GM21528 (cell line): ENCODE measurements around the gene FOXK2.

Experiments
- ATAC-seq: cut with Tn5 transposase; IDR thresholded peaks from one replicate; pipeline ENCODE4 v1.9.1; 2021; ENCODE audit warnings: mild to moderate bottlenecking, moderate library complexity; ENCODE audit not compliant: unreplicated experiment, low FRiP score

Gene FOXK2

DNA sequence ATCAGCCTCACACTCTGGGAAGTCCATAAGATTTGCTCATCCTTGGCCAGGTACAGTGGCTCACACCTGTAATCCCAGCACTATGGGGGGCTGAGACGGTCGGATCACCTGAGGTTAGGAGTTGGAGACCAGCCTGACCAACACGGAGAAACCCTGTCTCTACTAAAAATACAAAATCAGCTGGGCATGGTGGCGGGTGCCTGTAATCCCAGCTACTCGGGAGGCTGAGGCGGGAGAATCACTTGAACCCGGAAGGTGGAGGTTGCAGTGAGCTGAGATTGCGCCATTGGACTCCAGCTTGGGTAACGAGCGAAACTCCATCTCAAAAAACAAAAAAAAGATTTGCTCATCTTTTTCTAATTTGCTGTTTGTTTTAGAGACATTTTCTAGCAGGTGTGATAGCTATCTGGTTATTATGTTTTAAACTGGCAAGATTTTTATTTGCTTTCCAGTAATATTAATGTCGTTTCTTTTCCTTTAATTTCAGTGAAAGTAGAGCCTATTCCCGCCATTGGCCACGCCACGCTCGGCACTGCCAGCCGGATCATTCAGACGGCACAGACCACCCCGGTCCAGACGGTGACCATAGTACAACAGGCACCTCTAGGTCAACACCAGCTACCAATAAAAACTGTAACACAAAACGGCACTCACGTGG is 67.2 kb downstream of the FOXK2 start:
- ATAC-seq: no peak

DNA sequence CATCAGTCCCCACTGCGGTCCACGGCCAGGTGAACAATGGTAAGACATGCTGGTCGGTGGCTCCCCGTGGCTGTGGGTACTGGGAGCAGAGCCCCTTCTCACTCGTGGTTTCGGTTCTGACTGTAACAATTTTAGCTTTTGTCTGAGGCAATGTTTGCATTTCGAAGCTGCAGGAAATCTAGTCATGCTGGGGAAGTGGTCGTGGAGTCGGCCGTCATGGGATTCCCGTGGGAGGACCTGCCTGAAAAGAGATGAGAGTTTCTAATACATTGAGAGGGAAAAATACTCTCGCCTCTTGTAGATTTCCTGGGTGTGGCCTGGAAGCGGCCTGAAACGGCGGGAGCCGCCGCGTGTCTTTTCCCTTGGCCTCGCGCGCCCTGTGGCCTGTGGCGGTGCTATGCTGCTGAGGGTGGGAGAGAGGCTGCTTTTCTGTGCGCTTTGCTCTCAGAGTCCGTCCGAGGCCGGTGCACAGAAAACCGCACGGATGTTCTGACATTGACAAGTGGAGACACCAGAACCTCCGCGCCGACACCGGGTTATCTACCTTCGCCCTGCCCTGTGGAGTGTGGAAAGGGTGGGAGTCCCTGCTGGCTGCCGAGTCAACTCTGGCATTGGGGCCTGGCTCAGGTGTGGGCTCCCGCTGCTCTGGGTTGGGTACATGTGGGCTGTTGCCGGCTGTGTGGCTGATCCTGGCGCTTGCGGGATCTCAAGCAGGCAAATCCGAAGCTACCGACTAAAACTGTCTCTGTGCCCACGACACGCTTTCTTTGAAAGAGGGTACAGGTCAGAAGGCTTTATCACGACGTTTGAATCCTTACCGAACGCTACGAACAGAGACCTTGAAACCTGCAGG is 67.9 kb downstream of the FOXK2 start:
- no peak for ATAC-seq

DNA sequence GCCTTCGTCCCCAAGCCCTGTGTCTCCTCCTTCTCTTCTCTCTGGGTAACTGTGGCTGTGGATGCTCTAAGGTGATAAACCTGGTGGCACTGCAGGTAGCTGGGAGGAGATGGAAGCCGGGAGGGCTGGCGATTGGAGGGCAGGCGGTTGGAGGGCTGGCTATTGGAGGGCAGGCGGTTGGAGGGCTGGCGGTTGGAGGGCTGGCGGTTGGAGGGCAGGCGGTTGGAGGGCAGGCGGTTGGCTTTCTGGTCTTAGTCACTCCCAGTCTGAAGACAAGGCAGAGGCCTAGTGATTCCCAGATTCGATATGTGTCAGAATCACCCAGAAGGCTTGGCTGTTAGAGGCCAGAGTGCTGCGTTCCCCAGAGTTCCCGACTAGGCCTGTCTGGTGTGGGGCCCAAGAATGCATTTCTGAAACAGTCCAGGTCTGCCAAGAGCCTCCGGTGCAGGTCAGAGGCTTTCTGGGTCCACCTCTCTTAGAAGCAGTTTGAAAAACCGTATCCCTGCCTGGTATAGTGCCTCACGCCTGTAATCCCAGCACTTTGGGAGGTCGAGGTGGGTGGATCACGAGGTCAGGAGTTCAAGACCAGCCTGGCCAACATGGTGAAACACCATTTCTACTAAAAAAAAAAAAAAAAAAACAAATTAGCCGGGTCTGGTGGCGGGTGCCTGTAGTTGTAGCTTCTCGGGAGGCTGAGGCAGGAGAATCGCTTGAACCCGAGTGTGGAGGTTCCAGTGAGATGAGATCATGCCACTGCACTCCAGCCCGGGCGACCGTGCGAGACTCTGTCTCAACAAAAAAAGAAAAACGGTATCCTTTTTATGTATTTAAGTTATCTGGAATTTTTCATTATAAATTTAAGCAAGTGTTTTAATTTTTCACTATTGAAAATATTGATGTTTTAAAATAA is 69.0 kb downstream of the FOXK2 start:
- no peak for ATAC-seq

DNA sequence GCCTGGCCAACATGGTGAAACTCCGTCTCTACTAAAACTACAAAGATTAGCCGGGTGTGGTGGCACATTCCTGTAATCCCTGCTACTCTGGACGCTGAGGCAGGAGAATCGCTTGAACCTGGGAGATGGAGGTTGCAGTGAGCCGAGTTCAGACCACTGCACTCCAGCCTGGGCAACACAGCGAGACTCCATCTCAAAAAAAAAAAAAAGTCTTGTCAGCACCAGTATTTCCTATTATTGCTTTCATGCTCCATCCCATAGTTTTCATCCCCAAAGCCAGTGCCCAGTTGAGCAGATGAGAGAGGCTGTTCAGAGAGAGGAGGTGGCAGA is 70.3 kb downstream of the FOXK2 start:
- ATAC-seq: no peak

DNA sequence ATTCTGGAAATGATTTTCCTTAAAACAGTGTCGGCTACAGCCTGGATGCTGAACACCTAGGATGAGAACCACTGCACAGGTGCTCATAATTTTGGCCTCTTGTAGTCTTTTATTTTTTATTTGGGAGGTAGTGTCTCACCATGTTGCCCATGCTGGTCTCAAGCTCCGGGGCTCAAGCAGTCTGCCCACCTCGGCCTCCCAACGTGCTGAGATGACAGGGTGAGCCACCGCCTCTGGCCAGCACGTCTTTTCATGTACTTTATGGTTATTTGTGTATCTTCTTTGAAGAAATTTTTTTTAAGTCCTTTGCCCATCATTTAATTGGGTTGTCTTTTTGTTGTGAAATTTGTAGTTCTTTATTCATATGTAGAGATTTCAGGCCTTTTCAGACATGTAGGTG is 70.7 kb downstream of the FOXK2 start:
- no peak for ATAC-seq

DNA sequence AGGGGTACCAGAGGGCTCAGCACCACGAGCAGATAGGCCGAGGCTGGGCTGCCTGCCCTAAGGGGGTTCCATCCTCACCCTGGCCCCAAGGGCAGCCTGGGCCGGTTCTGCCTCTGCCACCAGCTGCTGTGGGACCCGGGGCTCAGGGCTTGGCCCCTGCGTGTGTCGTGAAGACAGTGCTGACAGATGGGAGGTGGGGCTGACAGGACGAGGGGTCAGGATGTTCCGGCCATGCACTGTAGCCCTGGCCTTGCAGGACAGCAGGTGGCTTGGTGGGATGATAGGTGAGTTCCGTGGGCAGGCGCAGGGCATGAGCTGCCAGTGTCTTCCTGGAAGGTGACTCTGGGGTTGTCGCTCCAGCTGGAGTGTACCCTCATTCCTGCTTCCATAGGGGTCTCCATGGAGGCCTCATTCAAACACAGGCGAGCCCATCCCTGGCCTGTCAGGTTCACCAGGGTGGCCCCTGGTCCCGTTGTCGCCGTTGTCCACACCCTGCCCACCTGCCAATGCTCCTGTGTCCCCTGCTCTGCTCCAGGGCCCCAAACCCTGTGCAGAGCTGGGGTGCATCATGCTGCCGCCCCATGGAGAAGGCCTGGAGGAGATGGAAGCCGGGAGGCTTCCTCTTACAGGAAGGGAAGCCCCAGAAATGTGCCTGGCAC is 71.5 kb downstream of the FOXK2 start:
- ATAC-seq: no peak

DNA sequence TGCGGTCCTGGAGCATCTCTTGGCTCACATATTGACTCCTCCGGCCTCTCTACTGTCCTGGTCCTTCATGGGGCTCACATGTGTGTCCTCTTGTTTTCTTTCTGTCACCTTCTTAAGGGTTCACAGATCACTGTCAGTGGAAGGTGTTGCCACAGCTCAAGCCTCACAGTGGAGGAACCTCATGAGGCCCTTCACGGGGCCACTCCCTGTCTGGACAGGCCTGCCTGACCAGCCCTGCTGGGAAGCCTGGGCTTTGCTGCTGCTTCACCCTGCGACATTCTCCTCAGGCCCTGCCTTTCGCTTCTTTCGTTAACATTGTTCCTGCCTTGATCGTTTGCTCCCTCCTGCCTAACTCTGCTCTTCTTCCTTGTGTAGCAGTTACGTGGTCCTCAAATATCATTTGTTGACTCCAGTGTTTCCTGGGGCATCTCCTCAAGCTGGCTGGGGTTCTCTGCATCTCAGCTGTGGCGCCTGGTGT is 72.8 kb downstream of the FOXK2 start:
- ATAC-seq: no peak

DNA sequence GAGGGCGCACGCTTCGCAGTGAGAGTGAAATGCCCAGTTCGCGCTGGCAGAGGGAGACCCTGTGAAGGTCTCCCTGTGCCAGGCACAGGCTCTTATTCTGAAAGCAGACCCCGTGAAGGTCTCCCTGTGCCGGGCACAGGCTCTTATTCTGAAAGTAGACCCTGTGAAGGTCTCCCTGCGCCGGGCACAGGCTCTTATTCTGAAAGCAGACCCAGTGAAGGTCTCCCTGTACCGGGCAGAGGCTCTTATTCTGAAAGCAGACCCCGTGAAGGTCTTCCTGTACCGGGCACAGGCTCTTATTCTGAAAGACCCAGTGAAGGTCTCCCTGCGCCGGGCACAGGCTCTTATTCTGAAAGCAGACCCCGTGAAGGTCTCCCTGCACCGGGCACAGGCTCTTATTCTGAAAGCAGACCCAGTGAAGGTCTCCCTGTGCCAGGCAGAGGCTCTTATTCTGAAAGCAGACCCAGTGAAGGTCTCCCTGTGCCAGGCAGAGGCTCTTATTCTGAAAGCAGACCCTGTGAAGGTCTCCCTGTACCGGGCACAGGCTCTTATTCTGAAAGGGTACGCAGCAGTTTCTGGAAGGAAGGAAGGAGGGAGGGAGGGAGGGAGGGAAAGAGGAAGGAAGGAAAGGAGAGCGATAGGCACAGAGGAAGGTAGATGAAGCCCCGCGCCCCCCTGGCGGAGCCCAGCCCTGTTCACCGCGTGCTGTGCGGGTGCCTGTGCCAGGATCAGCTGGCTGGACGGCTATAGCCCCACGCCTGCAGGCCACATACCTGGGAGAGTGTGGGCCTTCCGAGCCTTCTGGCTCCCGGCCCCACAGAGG is 73.4 kb downstream of the FOXK2 start:
- ATAC-seq: no peak

DNA sequence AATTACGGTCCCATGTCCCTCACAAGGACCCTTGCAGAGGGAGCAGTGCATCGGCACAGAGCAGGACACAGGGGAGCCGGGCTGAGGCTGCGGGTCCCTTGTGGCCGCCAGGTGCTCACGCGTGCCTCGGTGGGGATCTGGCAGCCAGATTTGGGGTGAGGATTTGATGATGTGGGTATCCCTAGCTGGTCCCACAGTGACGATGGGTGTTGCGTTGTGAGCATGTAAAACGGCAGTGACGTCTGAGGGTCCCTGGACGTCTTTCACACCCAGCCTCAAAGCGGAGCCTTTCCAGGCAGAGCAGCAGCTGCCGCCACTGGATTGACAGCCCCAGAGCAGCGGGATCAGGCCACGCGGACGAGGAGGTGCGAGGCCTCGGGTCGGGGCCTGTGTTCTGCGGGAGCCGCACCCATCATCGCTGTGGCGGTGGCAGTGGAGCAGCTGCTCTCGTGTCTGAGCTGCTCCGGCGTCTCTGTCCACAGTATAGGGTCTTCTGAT is 74.1 kb downstream of the FOXK2 start:
- no peak for ATAC-seq

DNA sequence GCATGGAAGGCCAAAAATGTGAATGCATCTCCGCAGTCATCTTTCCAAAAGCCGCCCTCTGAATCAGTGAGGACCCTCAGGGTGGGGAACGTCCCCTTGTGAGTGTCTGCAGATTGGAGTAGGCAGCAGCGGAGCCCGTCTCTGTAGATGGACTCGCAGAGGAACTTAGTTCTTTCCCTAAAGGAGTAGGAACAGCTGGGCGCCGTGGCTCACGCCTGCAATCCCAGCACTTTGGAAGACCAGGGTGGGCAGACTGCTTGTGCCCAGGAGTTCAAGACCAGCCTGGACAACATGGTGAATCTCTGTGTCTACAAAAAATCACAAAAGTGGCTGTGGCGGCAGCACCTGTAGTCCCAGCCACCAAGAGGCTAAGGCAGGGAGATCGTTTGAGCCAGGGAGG is 75.0 kb downstream of the FOXK2 start:
- ATAC-seq: no peak

DNA sequence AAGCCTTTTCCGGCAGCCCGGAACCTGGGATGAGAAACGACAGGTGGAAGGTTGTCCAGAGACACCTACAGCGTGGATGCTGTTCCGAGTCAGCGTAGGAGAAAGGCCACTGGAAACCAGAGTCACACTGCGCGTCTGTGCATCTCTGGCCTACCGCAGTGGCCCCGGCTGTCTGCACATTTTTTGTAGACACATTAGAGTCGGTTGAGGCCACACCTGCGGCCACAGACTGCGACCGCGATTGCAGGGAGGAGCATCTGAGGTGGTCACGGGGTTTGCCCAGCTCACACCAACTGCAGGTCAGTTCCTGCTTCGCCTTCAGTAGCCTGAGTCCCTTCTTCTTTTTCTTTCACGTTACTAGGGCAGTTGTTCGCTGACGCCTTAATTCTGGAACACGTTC is 76.4 kb downstream of the FOXK2 start:
- no peak for ATAC-seq

DNA sequence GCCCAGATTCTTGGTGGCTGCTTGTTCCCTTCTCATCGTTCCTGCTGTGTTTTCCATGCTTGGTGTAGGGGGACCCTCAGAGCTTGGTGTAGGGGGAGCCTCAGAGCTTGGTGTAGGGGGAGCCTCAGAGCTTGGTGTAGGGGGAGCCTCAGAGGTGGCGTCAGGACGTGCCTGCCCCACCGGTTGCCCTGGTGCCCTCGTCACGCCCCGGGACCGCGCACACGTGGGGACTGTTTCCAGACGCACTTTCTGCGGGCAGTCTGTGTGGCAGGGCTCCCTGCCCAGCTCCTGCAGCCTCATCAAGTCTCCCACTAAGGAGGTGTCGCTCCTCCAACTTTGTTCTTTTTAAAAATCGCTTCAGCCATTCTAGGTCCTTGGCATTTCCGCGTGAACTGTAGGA is 76.8 kb downstream of the FOXK2 start:
- no peak for ATAC-seq

DNA sequence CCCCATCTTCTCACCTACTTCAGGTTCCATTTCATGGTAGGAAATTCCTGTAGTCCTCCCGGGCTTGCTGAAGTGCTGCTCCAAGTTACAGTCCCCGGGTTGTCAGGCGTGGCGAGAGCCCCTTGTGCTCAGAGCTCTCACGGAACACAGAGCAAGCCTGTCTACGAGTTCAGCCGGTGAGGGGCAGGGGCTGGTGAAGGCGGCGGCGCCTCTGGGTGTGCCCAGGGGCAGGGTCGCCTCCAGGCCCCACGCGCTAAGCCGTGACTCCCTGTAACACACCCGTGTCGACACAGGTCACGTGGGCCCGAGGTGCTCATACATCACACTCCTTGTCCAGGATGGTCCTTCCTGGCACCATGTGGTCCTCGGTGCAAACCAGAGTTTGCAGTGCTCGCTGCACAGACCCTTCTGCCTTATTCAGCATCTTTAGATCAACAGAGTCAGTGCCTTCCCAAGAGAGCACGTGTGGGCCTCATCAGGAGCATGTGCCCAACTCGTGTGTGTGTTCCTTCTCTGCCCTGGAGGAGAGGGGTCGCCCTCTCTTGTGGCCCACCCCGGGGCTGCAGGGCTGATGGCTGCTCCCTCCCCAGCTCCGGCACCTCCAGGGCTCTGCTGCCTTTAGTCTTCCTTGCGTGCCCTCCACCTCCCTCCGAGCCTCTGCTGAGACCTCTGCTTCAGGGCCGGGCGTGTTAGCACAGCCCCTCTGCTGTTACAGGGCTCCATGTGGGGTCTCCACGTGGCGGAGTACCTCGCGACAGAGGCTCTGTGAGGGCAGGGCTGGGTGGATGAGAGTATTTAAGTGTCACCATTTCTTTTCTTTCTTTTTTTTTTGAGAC is 77.5 kb downstream of the FOXK2 start:
- ATAC-seq: no peak

DNA sequence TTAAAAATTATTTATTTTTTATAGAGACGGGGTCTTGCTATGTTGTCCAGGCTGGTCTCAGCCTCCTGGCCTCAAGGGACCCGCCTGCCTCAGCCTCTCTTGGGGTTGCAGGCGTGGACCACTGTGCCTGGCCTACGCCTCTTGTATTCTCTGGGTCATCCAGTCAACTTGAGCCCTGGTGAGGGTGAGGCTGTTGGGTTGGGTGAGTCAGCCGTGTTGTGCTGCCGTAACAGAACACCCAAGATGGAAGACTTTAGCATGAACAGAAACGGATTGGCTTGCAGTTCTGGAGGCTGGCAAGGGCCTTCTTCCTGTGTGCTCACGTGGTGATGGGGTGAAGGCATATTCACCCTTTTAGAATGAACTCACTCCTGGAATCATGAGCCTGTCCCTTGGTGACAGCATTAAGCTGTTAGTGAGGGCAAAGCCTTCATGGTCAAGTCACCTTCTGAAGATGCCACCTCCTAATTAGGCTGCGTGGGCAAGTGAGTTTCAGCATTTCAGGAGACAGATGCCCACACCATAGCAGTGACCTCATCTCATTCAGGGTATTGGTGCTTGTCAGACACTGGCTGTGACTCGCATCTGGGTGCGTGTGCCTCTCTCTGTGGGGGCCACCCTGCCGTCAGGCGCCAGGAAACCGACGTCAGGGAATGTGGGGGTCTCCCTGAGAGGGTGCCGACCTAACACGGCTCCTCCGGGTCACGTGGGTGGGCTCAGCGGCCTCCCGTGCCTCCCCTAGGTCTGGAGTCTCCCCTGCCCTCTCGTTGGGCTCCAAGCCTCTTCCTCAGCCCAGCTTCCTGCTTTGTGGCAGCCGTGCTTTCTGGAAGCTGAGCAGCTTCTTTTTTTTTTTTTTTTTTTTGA is 79.0 kb downstream of the FOXK2 start:
- ATAC-seq: no peak

DNA sequence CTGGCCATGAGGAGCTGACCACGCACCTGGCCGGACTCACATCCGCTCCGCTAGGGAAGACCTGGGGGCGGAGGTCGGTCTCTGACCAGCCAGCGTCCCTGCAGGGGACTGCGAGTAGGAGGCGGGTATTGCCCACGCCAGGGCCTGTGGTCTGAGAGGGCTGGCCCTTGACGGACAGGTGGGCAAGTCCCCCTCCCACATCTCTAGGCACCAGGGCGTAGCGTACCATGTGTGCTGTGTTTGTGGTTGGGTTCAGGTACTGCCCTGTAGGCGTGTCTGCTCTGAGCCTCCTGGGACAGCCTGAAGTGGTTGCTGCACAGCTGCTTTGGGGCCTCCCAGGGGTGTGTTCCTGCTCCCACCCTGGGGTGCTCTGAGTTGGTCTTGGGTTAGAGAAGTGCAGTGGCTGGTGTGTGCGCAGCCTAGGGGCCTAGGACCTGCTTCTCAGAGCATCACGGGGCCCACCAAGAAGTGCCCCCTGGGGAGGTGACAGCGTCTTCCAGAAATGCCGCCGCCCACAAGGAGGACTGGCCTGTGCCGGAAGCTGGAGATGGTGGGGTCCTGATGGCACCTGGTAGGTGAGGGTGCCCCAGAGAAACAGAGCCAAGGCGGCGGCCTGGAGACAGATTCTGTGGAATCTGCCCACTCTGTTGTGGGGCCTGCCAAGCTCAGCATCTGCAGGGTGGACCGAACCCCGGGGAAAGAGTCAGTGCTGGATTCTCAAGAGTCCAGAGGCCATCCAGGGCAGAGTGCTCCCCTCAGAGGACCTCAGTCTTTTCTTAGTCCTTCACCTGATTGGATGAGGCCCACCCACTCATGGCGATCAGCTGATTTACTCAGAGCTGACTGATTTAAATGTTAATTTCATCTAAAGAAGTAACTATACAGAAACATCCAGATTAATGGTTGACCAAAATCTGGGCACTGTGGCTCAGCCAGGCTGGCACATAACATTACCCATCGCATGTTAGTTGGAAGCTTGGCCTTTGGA is 80.4 kb downstream of the FOXK2 start:
- ATAC-seq: no peak

DNA sequence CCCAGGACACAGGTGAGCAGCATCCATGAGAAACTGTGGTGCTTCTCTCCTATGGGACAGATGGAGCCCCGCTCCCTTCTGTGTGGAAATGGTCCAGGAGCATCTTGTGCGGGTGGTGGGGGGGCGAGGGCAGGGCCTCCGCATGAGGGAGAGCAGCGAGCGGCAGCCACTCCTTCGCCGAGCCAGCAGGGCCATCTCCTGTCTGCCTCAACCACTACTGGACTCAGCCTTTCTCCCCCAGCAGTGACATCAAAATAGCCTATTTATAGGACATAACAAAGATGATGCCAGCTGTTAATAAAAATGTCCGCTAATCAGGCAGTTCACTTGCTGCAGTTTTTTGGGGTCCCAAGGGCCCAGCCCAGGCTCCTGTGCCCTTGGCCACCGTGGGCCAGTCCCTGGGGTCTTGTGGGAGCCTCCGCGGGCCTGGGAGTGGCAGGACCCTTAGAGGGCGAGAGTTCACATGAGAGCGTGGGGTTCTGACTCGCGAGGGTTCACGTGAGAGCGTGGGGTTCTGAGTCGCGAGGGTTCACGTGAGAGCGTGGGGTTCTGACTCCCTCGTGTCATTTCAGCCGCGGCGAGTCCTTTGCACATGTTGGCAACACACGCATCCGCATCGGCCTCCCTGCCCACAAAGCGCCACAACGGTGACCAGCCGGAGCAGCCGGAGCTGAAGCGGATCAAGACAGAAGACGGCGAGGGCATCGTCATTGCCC is 81.4 kb downstream of the FOXK2 start:
- no peak for ATAC-seq
